Adipose tissue (tissue), 3 donors: ENCODE data around the gene OR6M1. TPM values are rescaled to one million over a fixed set of nuclear protein-coding genes. Genes with fewer than 3 reads are reported as not detected.

Source experiments
- H3K27ac ChIP-seq: one replicate; pipeline ENCODE4 v1.5.1; 2013; ENCODE audit warnings: low read depth, low read length
- WGBS, 3 donors: extraction: QIAGEN DNeasy Blood & Tissue Kit; methylation state at CpG; one replicate each; pipeline ENCODE4 v1.1.7; 2013; 5-methylcytosine and 5-hydroxymethylcytosine counted together
- polyA plus RNA-seq, 3 donors: library from polyadenylated mRNA; stranded (reverse); fragments of 200-250 nt; gene quantifications; one replicate each; pipeline ENCODE4 v1.2.3, GENCODE V29; 2013
- donor health status: healthy with polysubstance abuse.
- donor health status: Bipolar disorder and iron deficiency.
- donor health status: healthy.

The OR6M1 gene
- polyA plus RNA-seq, 3 donors, result not detected

DNA sequence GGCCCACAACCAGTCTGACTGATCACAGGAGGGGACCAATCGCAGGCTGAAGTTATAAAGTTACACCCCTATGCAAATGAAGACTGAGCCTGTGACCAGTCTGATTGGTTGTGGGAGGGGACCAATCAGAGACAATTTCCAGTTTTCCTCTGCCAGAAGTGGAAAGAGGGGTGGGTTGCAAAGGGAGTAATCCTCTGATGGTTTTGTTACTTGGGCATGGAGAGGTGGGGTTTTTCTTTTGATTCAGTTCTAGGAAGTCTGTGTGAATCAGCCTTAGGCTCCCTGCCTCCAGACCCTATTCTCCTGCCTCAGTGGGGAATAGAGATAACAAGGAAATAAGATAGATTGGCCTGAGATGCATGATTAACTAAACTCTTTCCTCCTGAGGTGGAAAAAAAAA lies 9.9 kb downstream of the OR6M1 start:
- H3K27ac ChIP-seq, result no peak overlapping the region
- 93 to 97% (median 95%) methylated on average over 1 of the region's 1 CpG for WGBS, 3 donors

DNA sequence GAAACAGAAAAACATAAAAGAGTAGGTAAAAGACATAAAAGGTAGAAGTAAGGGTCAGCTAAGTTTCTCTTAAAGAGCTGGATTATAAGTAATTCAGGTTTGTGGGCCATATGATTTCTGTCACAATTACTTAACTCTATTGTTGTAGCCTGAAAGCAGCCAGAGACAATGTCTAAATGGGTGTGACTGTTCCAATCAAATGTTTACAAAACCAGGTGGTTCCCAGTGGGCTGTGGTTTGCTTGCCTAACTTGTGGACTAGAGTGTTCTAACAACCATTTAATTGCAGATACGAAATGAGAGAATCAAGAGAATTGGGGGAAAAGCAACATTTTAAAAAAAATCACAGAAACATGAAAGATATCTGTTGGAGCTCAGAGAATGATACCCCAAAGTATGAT lies 22.6 kb downstream of the OR6M1 start:
- no peak overlapping the region for H3K27ac ChIP-seq
- 73 to 83% (median 79%) methylated on average over 1 of the region's 1 CpG for WGBS, 3 donors

- WGBS, 3 donors, result 73 to 96% (median 74%) methylated on average over 1 of the region's 1 CpG
- no peak overlapping the region for H3K27ac ChIP-seq
Observed at GRCh38 chr11:123778511-123778910, 27.6 kb downstream of the OR6M1 start.

DNA sequence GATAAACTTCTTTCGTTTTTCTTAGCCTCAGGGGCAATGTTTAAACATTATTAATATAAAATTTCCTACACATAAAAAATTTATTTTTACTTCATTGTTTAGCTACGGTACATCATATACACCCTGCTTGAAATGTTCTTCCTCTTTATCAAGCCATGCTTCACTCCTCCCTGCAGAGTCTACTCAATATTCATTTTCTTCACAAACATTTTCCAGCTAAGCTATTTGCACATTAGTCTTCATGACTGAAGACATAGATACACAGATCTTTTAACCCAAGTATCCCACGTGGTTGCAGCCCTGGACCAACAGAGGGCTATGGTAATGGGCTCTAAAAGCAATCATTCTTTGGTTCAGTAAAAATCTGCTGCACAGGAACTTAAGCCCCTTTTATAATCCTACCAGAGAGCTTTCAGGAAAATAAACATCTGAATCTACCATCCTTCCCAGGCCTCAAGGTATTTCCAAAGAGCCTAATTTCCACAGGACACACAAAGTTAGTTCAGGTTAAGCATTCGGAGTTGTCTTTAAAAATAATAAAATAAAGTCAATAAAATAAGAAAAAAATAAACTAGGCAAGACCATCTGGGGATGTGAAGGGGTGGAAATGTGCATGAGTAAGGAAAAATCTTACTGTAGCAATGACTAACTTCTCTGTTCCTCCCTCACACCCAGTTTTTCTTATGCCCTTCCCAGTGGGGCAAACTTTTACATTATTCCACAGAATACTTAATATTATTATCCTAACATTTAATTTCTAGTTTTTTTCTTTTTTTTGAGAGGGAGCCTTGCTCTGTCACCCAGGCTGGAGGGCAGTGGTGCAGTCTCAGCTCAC lies 30.2 kb downstream of the OR6M1 start:
- 54 to 71% (median 56%) methylated on average over 4 of the region's 4 CpGs for WGBS, 3 donors
- H3K27ac ChIP-seq, result no peak overlapping the region

DNA sequence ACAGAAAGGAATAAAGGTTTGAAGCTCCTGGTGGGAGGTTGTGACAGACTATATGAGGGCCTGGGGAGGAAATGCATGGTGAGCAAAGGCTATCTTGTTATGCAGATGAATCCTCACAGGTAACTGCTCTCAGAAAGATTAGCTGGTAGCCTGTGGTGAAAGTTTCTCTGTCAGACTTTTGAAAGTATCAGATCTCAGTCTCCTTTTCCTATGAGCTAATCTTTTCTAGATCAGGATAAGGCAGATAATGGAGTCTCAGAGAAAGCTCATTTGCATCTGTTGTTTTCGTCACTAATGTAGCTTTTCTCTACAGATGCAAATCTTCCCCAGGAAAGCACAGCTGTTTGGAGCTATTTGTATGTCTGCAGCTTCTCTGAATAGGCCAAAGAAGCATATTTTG lies 30.9 kb downstream of the OR6M1 start:
- no peak overlapping the region for H3K27ac ChIP-seq
- WGBS, 3 donors, result 75 to 100% (median 78%) methylated on average over 1 of the region's 1 CpG

DNA sequence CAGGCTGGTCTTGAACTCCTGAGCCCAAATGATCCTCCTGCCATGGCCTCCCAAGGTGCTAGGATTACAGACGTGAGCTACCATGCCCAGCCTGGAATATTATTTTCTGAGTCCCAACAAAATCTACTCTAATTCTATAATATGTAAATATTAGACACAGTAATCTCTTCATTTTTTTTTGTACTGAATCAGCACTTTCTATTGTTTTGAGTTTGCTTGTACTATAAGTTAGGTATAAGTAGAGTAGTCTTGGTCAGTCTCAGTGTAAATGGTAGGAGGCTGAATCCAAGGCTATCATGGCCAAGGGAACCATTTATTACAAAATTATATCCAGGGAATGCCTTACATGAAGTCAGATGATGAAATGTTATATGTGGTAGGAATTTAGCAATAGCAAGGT lies 32.2 kb downstream of the OR6M1 start:
- WGBS, 3 donors, result 83 to 95% (median 84%) methylated on average over 1 of the region's 1 CpG

GRCh38 chr11:123773026-123773425 lies 33.1 kb downstream of the OR6M1 start:
- WGBS, 3 donors, result 79 to 87% (median 85%) methylated on average over 2 of the region's 2 CpGs
- no peak overlapping the region for H3K27ac ChIP-seq

More for the DNA sequence above, 32.2 kb downstream of the OR6M1 start:
- no peak overlapping the region for H3K27ac ChIP-seq

- 95 to 99% (median 97%) methylated on average over 3 of the region's 3 CpGs for WGBS, 3 donors
- H3K27ac ChIP-seq, result no peak overlapping the region
Observed at GRCh38 chr11:123771664-123772063, 34.5 kb downstream of the OR6M1 start.

- H3K27ac ChIP-seq, result no peak overlapping the region
Observed at GRCh38 chr11:123770712-123771111, 35.4 kb downstream of the OR6M1 start.

DNA sequence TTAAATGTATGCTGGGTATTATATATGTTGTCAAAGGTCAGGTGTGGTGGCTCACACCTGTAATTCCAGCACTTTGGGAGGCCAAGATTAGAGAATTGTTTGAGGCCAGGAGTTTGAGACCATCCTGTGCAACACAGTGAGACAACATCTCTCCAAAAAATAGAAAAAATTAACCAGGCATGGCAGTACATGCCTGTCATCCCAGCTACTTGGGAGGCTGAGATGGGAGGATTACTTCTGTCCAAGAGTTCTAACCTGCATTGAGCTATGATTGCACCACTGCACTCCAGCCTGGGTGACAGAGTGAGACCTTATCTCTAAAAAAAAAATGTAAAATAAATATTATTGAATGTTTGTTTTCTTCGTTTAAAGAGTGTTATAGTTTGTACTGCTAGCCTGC lies 40.5 kb downstream of the OR6M1 start:
- WGBS, 3 donors, result 31 to 58% (median 58%) methylated on average over 1 of the region's 1 CpG
- H3K27ac ChIP-seq, result no peak overlapping the region

DNA sequence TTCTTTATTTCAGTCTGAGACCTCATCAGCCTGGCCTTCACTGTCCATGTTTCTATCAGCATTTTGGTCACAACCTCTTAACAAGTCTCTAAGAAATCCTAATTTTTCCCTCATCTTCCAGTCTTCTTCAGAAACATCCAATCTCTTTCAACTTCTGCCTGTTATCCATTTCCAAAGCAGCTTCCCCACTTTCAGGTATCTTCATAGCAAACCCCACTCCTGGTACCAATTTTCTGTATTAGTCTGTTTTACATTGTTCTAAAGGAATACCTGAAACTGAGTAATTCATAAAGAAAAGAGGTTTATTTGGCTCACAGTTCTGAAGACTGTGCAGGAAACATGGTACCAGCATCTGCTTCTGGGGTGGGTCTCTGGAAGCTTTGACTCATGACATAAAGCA lies 43.7 kb downstream of the OR6M1 start:
- H3K27ac ChIP-seq, result no peak overlapping the region

- no peak overlapping the region for H3K27ac ChIP-seq
- WGBS, 3 donors, result 83 to 91% (median 87%) methylated on average over 1 of the region's 1 CpG
Observed at GRCh38 chr11:123760894-123761293, 45.3 kb downstream of the OR6M1 start.

DNA sequence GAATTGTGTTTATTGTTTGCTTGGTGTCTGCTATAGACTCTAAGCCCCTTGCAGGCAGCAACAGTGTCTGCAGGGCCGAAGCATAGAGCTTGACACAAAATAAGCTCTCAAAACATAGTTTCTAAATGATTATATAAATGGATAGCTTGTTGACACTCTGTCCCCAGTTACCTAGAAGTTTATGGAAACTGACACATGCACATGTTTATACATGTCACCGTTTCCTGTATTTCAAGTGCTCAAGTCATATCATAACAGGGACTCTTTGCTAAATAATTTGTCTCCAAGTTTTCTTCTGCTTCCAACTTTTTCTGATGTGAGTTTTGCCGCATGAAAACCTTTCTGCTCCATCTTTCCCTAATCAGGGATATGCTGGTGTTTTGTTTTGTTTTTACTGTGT lies 48.2 kb downstream of the OR6M1 start:
- H3K27ac ChIP-seq, result no peak overlapping the region
- WGBS, 3 donors, result 77 to 89% (median 80%) methylated on average over 3 of the region's 3 CpGs

DNA sequence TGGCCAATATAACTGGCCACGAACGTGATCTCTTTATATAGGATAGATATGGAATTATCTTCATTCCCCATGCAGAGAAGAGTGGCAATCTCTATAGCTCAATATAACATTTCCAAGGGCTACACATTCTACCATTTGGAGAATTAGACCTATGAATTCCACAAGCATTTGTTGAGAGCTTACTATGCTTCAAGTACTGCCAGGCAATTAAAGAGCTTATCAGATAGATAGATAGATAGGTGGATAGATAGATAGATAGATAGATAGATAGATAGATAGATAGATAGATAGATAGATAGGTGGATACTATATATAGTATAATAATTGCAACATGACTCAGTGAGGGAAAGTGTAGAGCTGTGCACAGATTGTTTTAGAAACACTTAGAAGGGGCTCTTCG lies 50.3 kb downstream of the OR6M1 start:
- WGBS, 3 donors, result 87 to 89% (median 88%) methylated on average over 3 of the region's 3 CpGs
- H3K27ac ChIP-seq, result no peak overlapping the region

Other genes starting within 250 kb of the OR6M1 start
- 1 to 10 TPM in 2 of 3 donors, under 1 TPM in 1; 0.70 to 1.7 (median 1.6) TPM for gene SCN3B, start 151.7 kb downstream of the OR6M1 start, polyA plus RNA-seq
- gene ZNF202, start 64.7 kb downstream of the OR6M1 start, polyA plus RNA-seq, result 1 to 10 TPM; 3.5 to 7.3 (median 5.0) TPM
- not detected for gene OR6X1, start 51.8 kb downstream of the OR6M1 start, polyA plus RNA-seq
- gene TMEM225, start 79.3 kb upstream of the OR6M1 start, polyA plus RNA-seq, result not detected
- not detected for gene OR8D4, start 95.8 kb upstream of the OR6M1 start, polyA plus RNA-seq
- not detected for gene OR4D5, start 133.3 kb upstream of the OR6M1 start, polyA plus RNA-seq
- gene OR6T1, start 137.5 kb upstream of the OR6M1 start, polyA plus RNA-seq, result not detected
- not detected for gene OR10S1, start 171.4 kb upstream of the OR6M1 start, polyA plus RNA-seq
- gene OR10G6, start 188.8 kb upstream of the OR6M1 start, polyA plus RNA-seq, result not detected
- under 1 TPM in 1 of 3 donors, not detected in 2; 0.13 TPM for gene OR10G4, start 206.6 kb upstream of the OR6M1 start, polyA plus RNA-seq
- gene OR10G9, start 216.7 kb upstream of the OR6M1 start, polyA plus RNA-seq, result not detected
- not detected for gene OR10G8, start 220.4 kb upstream of the OR6M1 start, polyA plus RNA-seq
- not detected for gene OR10G7, start 235.0 kb upstream of the OR6M1 start, polyA plus RNA-seq